KOPT-K1 (cell line): ENCODE measurements around the gene KCNJ16.

Experiments used
- H3K27ac ChIP-seq: fragments of 200-600 bp; sonication (generic); 2 replicates; pipeline ENCODE4 v1.5.1; 2016; ENCODE audit warnings: antibody characterized with exemption, mild to moderate bottlenecking, low read depth, low read length; ENCODE audit not compliant: poor library complexity, severe bottlenecking
- H3K36me3 ChIP-seq: fragments of 200-600 bp; sonication (generic); 2 replicates; pipeline ENCODE4 v1.5.1; 2017; ENCODE audit warnings: antibody characterized with exemption, mild to moderate bottlenecking, low read length, moderate library complexity; ENCODE audit not compliant: insufficient read depth
- H3K9me3 ChIP-seq: fragments of 200-600 bp; sonication (generic); 2 replicates; pipeline ENCODE4 v1.5.1; 2017; ENCODE audit warnings: antibody characterized with exemption, low read length, mild to moderate bottlenecking; ENCODE audit not compliant: insufficient read depth, poor library complexity, severe bottlenecking

KCNJ16 gene

DNA sequence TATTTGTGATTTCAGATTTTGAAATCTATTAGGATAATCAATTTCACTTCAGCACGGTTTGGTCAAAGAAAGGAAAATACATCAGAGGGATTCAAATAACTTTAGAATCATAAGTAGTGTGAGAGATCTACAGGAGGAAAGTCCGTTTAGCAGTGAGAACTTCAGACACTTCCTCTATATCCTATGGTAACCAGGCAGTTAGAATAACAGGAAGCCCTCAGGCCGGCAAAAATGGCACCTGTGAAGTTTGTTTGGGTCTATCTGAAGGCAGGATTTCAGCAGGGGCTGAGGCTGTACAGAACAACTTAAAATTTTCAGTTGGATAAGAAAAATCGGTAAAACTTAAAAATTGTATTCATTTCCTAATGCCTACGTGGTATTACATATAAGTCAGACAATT, 24.9 kb downstream of the KCNJ16 start:
- H3K36me3 ChIP-seq, result no peaks in the 10 kb centered on the region
- H3K9me3 ChIP-seq, result no peaks in the 10 kb centered on the region
- H3K27ac ChIP-seq, result no peak overlapping the region

GRCh38 chr17:70100983-70101382, 26.0 kb downstream of the KCNJ16 start:
- no peaks in the 10 kb centered on the region for H3K36me3 ChIP-seq
- no peaks in the 10 kb centered on the region for H3K9me3 ChIP-seq
- no peak overlapping the region for H3K27ac ChIP-seq

DNA sequence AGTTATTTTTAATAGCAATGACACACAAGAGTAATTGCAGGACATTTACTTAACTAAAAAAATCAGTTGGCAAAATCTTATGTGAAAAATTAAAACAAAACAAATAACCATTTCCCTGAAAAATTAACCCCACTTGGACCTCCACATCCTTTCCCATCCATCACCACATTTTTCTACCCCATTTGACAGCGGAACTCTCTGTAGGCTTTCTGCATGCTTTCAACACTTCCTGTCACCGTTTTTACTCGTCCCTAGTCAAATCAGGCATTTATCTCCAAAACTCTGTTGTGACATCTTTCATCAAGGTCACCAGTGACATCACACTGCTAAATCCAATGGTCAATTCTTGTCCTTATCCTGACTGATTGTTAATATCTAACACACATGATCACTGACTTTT, 27.5 kb downstream of the KCNJ16 start:
- Histone ChIP-seq H3K27ac (no peak overlapping the region), H3K36me3 (no peaks in the 10 kb centered on the region), H3K9me3 (no peaks in the 10 kb centered on the region)

- Histone ChIP-seq H3K36me3 (no peaks in the 10 kb centered on the region), H3K9me3 (no peaks in the 10 kb centered on the region), H3K27ac (no peak overlapping the region)
Measured at GRCh38 chr17:70104791-70105523, 29.9 kb downstream of the KCNJ16 start.

- no peak overlapping the region for H3K27ac ChIP-seq
- H3K36me3 ChIP-seq, result no peaks in the 10 kb centered on the region
- no peaks in the 10 kb centered on the region for H3K9me3 ChIP-seq
Measured at GRCh38 chr17:70105641-70106040, 30.6 kb downstream of the KCNJ16 start.

GRCh38 chr17:70106551-70106950, 31.5 kb downstream of the KCNJ16 start:
- H3K27ac ChIP-seq, result no peak overlapping the region
- no peaks in the 10 kb centered on the region for H3K9me3 ChIP-seq
- H3K36me3 ChIP-seq, result no peaks in the 10 kb centered on the region

DNA sequence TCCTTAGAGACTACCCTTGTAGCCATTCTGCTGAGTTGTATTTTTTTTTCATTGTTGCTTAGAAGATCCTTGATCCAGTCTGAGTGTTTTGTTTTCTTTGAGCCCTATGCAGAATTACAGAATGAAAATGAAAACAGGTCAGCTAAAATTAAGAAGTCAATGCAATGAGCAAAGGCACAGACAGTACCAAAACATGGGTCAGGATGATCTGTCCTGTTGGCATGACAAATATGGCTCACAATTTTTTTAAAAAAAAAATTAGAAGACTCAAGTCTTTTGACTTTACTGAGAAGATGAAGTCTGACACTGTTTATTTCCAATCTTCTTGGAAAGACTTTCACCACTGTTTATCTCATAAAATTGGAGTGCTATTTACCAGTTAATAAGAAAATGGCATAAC, 32.4 kb downstream of the KCNJ16 start:
- H3K36me3 ChIP-seq, result no peaks in the 10 kb centered on the region
- no peaks in the 10 kb centered on the region for H3K9me3 ChIP-seq
- no peak overlapping the region for H3K27ac ChIP-seq

DNA sequence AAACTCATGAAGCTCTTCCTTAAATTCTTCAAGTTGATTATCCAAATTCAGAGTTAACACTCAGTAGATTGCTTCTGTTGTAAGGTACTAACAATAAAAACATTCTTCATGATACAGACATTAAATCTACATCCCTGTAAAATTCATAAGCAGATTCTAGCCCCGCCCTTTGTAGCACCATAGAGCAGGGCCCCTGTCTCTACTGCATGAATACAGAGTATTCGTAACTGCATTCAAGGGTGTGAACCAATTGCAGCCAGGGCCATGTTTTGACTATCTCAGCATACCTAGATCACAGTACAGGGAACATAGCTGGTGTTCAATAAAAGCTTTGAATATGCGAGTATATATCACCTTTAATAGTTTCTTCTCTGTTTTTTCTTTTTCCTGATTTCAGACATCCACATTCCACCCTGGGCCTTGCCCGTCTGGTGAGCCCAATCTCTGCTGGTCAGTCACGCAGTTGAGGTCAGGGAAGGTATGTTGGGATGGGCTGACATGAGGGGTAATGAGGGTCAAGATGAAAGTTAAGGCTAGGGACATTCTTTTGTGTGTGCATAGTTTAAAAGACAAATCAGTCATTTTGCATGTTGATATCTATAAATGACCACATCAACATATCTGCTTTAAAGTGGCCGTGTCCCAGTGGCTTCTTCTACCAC, 33.0 kb downstream of the KCNJ16 start:
- Histone ChIP-seq H3K27ac (no peak overlapping the region), H3K9me3 (no peaks in the 10 kb centered on the region), H3K36me3 (no peaks in the 10 kb centered on the region)

- Histone ChIP-seq H3K9me3 (no peaks in the 10 kb centered on the region), H3K36me3 (no peaks in the 10 kb centered on the region), H3K27ac (no peak overlapping the region)
Measured at GRCh38 chr17:70109497-70109896, 34.5 kb downstream of the KCNJ16 start.

GRCh38 chr17:70110443-70110880, 35.4 kb downstream of the KCNJ16 start:
- no peak overlapping the region for H3K27ac ChIP-seq
- no peaks in the 10 kb centered on the region for H3K9me3 ChIP-seq
- no peaks in the 10 kb centered on the region for H3K36me3 ChIP-seq

- no peak overlapping the region for H3K27ac ChIP-seq
- H3K36me3 ChIP-seq, result no peaks in the 10 kb centered on the region
- no peaks in the 10 kb centered on the region for H3K9me3 ChIP-seq
Measured at GRCh38 chr17:70111201-70111600, 36.2 kb downstream of the KCNJ16 start.

DNA sequence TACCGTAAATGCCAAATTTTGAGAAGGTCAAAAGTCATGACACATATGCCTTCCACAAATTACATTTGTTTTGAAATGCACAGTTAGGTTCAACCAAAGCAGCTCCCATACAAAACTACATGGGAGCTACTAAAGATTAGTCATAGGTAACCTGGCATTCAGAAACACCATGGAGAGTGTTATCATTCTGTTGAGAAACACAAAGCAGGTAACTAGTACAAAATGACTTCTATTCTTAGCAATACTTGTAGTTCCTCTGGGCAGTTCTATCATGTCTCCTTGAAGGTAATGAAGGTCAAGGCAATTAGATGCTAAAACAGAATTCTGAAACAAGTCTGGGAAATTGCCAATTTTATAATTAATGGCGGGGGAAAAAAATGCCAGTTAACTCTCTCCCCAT, 39.4 kb downstream of the KCNJ16 start:
- H3K9me3 ChIP-seq, result no peaks in the 10 kb centered on the region
- H3K27ac ChIP-seq, result no peak overlapping the region
- H3K36me3 ChIP-seq, result no peaks in the 10 kb centered on the region

DNA sequence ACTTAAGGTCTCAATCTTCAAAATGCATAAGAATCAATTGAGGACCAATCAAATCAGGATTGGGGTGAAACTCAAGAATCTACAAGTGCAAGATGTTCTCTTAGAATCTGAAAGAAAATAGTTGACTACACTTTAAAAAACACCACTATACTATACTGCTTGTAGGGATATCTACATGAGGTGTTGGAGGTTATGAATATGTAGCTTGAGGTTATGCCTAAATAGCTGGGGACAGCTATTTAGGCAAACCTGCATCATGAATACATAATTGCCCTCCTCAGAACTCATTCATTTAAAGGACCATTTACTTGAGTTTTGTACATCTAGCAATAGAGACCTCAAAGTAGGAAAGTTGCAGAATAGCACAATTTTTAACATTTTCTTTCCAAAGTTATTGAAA, 40.1 kb downstream of the KCNJ16 start:
- no peak overlapping the region for H3K27ac ChIP-seq
- H3K9me3 ChIP-seq, result no peaks in the 10 kb centered on the region
- no peaks in the 10 kb centered on the region for H3K36me3 ChIP-seq

DNA sequence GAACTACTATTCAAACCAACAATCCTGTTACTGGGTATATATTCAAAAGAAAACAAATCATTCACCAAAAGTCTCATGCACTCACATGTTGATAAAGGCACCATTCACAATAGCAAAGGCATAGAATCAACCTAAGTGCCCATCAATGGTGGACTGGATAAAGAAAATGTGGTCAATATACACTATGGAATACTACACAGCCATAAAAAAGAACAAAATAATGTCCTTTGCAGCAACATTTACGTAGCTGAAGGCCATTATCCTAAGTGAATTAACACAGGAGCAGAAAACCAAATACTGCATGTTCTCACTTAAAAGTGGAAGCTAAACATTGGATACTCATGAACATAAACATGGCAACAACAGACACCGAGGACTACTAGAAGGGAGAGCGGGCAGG, 41.9 kb downstream of the KCNJ16 start:
- Histone ChIP-seq H3K27ac (no peak overlapping the region), H3K36me3 (no peaks in the 10 kb centered on the region), H3K9me3 (no peaks in the 10 kb centered on the region)

- Histone ChIP-seq H3K9me3 (no peaks in the 10 kb centered on the region), H3K27ac (no peak overlapping the region), H3K36me3 (no peaks in the 10 kb centered on the region)
Measured at GRCh38 chr17:70119545-70119944, 44.5 kb downstream of the KCNJ16 start.

- Histone ChIP-seq H3K9me3 (no peaks in the 10 kb centered on the region), H3K36me3 (no peaks in the 10 kb centered on the region), H3K27ac (no peak overlapping the region)
Measured at GRCh38 chr17:70119983-70120382, 45.0 kb downstream of the KCNJ16 start.
